Endothelial cell of umbilical vein (primary cell): ENCODE data around the gene TOP3A. TPM values are rescaled to one million over a fixed set of nuclear protein-coding genes. Genes with fewer than 3 reads are reported as not detected.

Experiments used
- BruUV-seq: library from RNA; stranded (reverse); fragments of 400-500 nt; replicated peaks from 2 replicates; lab custom pipeline; 2021; lab: Mats Ljungman, UMichigan
- CTCF ChIA-PET: fragments of 300-600, 350-600 bp; sonication (Branson Sonifier 250); formaldehyde crosslinking; loops from one replicate; lab custom pipeline; 2021; ENCODE audit warnings: antibody characterized with exemption, inconsistent platforms; lab: Charles Lee
- POLR2A ChIA-PET: fragments of 300-600, 350-600 bp; sonication (Branson Sonifier 250); formaldehyde crosslinking; loops from one replicate; lab custom pipeline; 2021; ENCODE audit warnings: antibody characterized with exemption, inconsistent platforms; lab: Charles Lee
- DNase-seq: peaks from one replicate; pipeline ENCODE4 v3.0.0-alpha.2; 2011; ENCODE audit warnings: low read depth, low spot score
- FAIRE-seq: peaks from 2 replicates; lab custom pipeline; 2011; peaks lifted over from hg19 to GRCh38; lab: Jason Lieb, UNC
- H2AFZ ChIP-seq: 2 replicates; pipeline ENCODE4 v1.6.0; 2012; ENCODE audit warnings: low read depth, low read length, control low read depth, inconsistent platforms
- H3K27ac ChIP-seq: 2 replicates; pipeline ENCODE4 v1.5.1; 2011; ENCODE audit warnings: low read depth, mild to moderate bottlenecking, control low read depth, low read length, moderate library complexity; ENCODE audit not compliant: insufficient read depth
- H3K27me3 ChIP-seq, 2 experiments: 2 replicates each; pipeline versions ENCODE4 v1.6.0 to v1.6.1; 2011; ENCODE audit warnings: low read length in 2 of 2, mixed read lengths in 1 of 2; ENCODE audit not compliant: control insufficient read depth in 2 of 2, insufficient read depth in 2 of 2
- H3K36me3 ChIP-seq, 2 experiments: 2 replicates in 1 of 2; 3 replicates in 1 of 2; pipeline ENCODE4 v1.5.1; 2011; ENCODE audit warnings: low read length in 2 of 2, mild to moderate bottlenecking in 1 of 2, moderate library complexity in 1 of 2; ENCODE audit not compliant: control insufficient read depth in 2 of 2, insufficient read depth in 2 of 2; ENCODE audit errors: extremely low read depth in 1 of 2
- H3K4me1 ChIP-seq: 3 replicates; pipeline ENCODE4 v1.5.1; 2011; ENCODE audit warnings: mild to moderate bottlenecking, low read length; ENCODE audit not compliant: control insufficient read depth, insufficient read depth; ENCODE audit errors: extremely low read depth
- H3K4me2 ChIP-seq: 2 replicates; pipeline ENCODE4 v1.6.1; 2011; ENCODE audit warnings: low read length, control low read depth, mixed read lengths; ENCODE audit not compliant: insufficient read depth
- H3K4me3 ChIP-seq, 3 experiments: fragments of 200-600 bp in 1 of 3; sonication (generic), shearing (Covaris generic) in 1 of 3; replicated peaks in 1 of 3; 2 replicates each; pipeline ENCODE4 v1.5.1; 2011 to 2016; ENCODE audit warnings: control low read depth in 3 of 3, low read length in 3 of 3, mild to moderate bottlenecking in 2 of 3, inconsistent platforms in 1 of 3, low read depth in 1 of 3, moderate library complexity in 1 of 3; ENCODE audit not compliant: insufficient read depth in 1 of 3
- H3K79me2 ChIP-seq: 2 replicates; pipeline ENCODE4 v1.6.0; 2012; ENCODE audit warnings: low read length, inconsistent platforms; ENCODE audit not compliant: control insufficient read depth, insufficient read depth
- H3K9ac ChIP-seq: replicated peaks from 2 replicates; pipeline ENCODE3; 2011; ENCODE audit warnings: low read length, control low read depth; ENCODE audit not compliant: insufficient read depth; ENCODE audit errors: extremely low read depth
- H3K9me1 ChIP-seq: replicated peaks from 3 replicates; pipeline ENCODE4 v1.6.0; 2011; ENCODE audit warnings: mild to moderate bottlenecking, low read length; ENCODE audit not compliant: control insufficient read depth, insufficient read depth; ENCODE audit errors: extremely low read depth
- H3K9me3 ChIP-seq: replicated peaks from 2 replicates; pipeline ENCODE4 v1.5.1; 2012; ENCODE audit warnings: low read length, inconsistent platforms; ENCODE audit not compliant: control insufficient read depth, insufficient read depth
- H4K20me1 ChIP-seq: replicated peaks from 2 replicates; pipeline ENCODE3; 2011; ENCODE audit warnings: mild to moderate bottlenecking, low read length; ENCODE audit not compliant: control insufficient read depth, insufficient read depth; ENCODE audit errors: extremely low read depth
- EZH2 ChIP-seq: IDR thresholded peaks from 2 replicates; pipeline ENCODE4 v1.6.1; 2012; ENCODE audit warnings: borderline replicate concordance, low read depth, mild to moderate bottlenecking, moderate library complexity, low read length, inconsistent platforms; ENCODE audit not compliant: severe bottlenecking
- FOS ChIP-seq: IDR thresholded peaks from 2 replicates; pipeline ENCODE4 v1.6.1; 2011; ENCODE audit warnings: mild to moderate bottlenecking, low read length, moderate library complexity, borderline replicate concordance; ENCODE audit not compliant: insufficient read depth
- GATA2 ChIP-seq: IDR thresholded peaks from 2 replicates; pipeline ENCODE4 v1.7.0; 2011; ENCODE audit warnings: low read depth, mild to moderate bottlenecking, moderate library complexity, mixed read lengths, low read length; ENCODE audit not compliant: insufficient read length, insufficient read depth
- JUN ChIP-seq: IDR thresholded peaks from 2 replicates; pipeline ENCODE4 v1.6.1; 2011; ENCODE audit warnings: borderline replicate concordance, low read depth; ENCODE audit not compliant: insufficient read length, insufficient read depth
- MYC ChIP-seq: IDR thresholded peaks from one replicate; pipeline ENCODE4 v1.6.1; 2011; ENCODE audit warnings: mild to moderate bottlenecking, low read depth, low read length
- POLR2A ChIP-seq: IDR thresholded peaks from 2 replicates; pipeline ENCODE4 v1.6.1; 2012; ENCODE audit warnings: low read depth, mild to moderate bottlenecking, control low read depth, low read length
- POLR2AphosphoS5 ChIP-seq: IDR thresholded peaks from 2 replicates; pipeline ENCODE4 v1.6.1; 2012; ENCODE audit warnings: low read depth, mild to moderate bottlenecking, control low read depth, low read length, moderate library complexity; ENCODE audit not compliant: insufficient read depth
- dilution Hi-C: fragments of 300-500 bp; cut with MboI; formaldehyde crosslinking; loops from one replicate; pipeline ENCODE4 v1.15.0; 2019; ENCODE audit warnings: low sequenced_read_pairs; ENCODE audit not compliant: extremely low pct_ligation_motif_present
- intact Hi-C: fragments of 100-400 bp; cut with micrococcal nuclease; formaldehyde crosslinking; loops from one replicate; pipeline ENCODE4 v1.10.0; 2022
- polyA plus RNA-seq, 4 experiments: library from polyadenylated mRNA; depleted of rRNA in 3 of 4; stranded (reverse) in 3 of 4; unstranded in 1 of 4; fragments of >200 nt; gene quantifications; 2 replicates each; pipeline versions ENCODE4 v1.2.1 to v1.2.3, GENCODE V29; 2011 to 2012; ENCODE audit warnings: missing spikeins in 1 of 4
- total RNA-seq: library from RNA; stranded (reverse); gene quantifications from 2 replicates; pipeline ENCODE4 v1.2.3, GENCODE V29; 2021
- TF ChIP-seq, protein P1 (sequence below), 2 donors: IDR thresholded peaks; 1 replicate in 1 of 2; 2 replicates in 1 of 2; pipeline ENCODE4 v1.5.1; 2011; ENCODE audit warnings: low read length in 2 of 2, mild to moderate bottlenecking in 2 of 2, moderate library complexity in 2 of 2, control low read depth in 1 of 2, inconsistent platforms in 1 of 2, low read depth in 1 of 2; ENCODE audit not compliant: insufficient read depth in 1 of 2; ENCODE audit errors: extremely low read depth in 1 of 2
- TF ChIP-seq, protein P2 (sequence below): IDR thresholded peaks from 2 replicates; pipeline ENCODE4 v1.6.1; 2011; ENCODE audit not compliant: insufficient read depth, insufficient read length

Gene TOP3A
- total and polyA plus RNA-seq, 2 donors (not counting 3 experiments of a cell fraction or from before 2014, with no cell fraction given), result 20.4 to 53.1 TPM

DNA sequence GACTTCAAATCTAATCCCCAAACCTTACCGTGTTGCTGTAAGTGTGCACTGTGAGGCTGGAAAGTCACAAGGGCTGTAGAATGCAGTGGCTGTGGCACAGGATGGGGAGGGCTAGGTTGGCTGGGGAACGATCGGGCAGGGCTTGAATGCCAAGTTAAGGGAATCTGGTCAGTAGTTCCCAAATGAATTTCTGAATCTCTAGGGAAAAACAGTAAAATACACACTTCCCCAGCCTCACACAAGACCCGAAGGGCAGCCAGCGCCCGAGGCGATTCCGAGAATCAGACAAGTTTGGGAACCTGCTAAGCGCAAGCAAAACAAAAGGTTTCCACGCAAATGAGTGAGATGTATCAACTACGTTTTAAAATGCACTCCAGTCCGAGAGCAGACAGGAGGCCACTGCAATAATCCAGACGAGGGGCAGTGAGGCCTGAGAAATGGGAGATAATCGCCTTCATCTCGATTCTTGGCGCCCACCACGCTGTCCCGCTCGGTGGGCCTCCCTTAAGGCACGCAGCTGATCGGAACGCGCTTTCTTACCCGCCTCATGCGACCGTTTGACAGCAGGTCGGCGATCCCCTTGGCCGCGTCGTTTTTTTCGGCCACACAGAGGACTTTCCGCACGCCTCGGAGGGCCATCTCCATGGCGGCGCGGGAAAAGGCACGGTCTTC, 599 bp downstream of the TOP3A start:
- no peaks in the 10 kb centered on the region for H3K27me3 ChIP-seq
- H3K79me2 ChIP-seq, result peaks cover 76% of the 10 kb centered on the region
- POLR2A ChIA-PET, result interaction anchor here (0.6 kb wide), 1 partner anchor 281 kb away, joined by 5 read pairs; no protein-coding TSS in a partner anchor
- H3K9me1 ChIP-seq, result no peaks in the 10 kb centered on the region
- peaks cover 0 to 7% of the 10 kb centered on the region in 2 experiments for H3K36me3 ChIP-seq
- peaks cover 26% of the 10 kb centered on the region for H3K4me1 ChIP-seq
- TF ChIP-seq JUN (no peak), FOS (no peak), POLR2A (no peak), GATA2 (no peak), MYC (no peak), POLR2AphosphoS5 (no peak), EZH2 (no peak)
- TF ChIP-seq, protein P1, sequence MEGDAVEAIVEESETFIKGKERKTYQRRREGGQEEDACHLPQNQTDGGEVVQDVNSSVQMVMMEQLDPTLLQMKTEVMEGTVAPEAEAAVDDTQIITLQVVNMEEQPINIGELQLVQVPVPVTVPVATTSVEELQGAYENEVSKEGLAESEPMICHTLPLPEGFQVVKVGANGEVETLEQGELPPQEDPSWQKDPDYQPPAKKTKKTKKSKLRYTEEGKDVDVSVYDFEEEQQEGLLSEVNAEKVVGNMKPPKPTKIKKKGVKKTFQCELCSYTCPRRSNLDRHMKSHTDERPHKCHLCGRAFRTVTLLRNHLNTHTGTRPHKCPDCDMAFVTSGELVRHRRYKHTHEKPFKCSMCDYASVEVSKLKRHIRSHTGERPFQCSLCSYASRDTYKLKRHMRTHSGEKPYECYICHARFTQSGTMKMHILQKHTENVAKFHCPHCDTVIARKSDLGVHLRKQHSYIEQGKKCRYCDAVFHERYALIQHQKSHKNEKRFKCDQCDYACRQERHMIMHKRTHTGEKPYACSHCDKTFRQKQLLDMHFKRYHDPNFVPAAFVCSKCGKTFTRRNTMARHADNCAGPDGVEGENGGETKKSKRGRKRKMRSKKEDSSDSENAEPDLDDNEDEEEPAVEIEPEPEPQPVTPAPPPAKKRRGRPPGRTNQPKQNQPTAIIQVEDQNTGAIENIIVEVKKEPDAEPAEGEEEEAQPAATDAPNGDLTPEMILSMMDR (IDR thresholded peaks at IDR 0.05; ENCODE audit: extremely low read depth in 1 of 2, insufficient read depth in 1 of 2, low read depth in 1 of 2, low read length in 2 of 2), result no peak
- TF ChIP-seq, protein P2, sequence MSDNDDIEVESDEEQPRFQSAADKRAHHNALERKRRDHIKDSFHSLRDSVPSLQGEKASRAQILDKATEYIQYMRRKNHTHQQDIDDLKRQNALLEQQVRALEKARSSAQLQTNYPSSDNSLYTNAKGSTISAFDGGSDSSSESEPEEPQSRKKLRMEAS, result no peak
- TSS peak; percentile 44 for BruUV-seq
- H3K9me3 ChIP-seq, result no peaks in the 10 kb centered on the region
- intact Hi-C loops, result loop anchor here (1.0 to 2.0 kb wide), 3 partner anchors 49 to 89 kb away; partner anchors contain the start of genes LLGL1 and SHMT1
- no peaks in the 10 kb centered on the region for H4K20me1 ChIP-seq
- H3K27ac ChIP-seq, result peak overlapping the region; percentile 33
- DNase-seq (peak; percentile 56), FAIRE-seq (peak; percentile 38)
- dilution Hi-C loops, result no loop called here
- CTCF ChIA-PET, result interaction anchor here (1.2 kb wide), 1 partner anchor 13 kb away, joined by 3 read pairs; no protein-coding TSS in a partner anchor
- peak overlapping the region; percentile 95 for H3K9ac ChIP-seq
- H2AFZ ChIP-seq, result peak overlapping the region; percentile 87
- peak overlapping the region; percentile 71 for H3K4me2 ChIP-seq
- H3K4me3 ChIP-seq, result peak overlapping the region; percentile 58 to 78 (median 72)
